ENCODE results near the gene HRK.

HRK gene

DNA sequence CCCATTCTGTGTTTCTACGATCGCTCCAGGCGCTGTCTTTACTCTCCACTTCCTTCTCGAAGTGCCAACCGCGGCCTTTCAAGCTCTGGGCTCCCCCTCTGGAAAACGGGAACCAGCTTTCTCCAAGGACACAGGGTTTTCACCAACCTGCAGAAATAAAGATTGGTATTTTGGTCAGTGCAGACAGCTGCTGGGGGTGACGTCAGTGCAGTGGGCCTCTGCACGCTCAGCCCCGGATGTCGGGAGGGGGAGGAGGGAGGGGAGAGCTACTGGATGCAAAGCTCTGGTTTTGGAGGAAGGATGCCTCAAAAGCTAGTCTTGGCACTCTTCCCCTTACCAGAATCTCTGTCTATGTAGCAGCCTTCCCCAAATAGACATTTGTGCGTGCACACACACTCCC, 19.9 kb downstream of the HRK start:
- peak overlapping the region; percentile 68 for H3K4me2 ChIP-seq (ENCODE audit: low read length)
- no peaks in the 10 kb centered on the region for H3K9me3 ChIP-seq (replicated peaks; ENCODE audit: low read length)
- H3K36me3 ChIP-seq (ENCODE audit: insufficient read depth, low read length), result no peaks in the 10 kb centered on the region
- peaks cover 15% of the 10 kb centered on the region for H3K27me3 ChIP-seq (ENCODE audit: control insufficient read depth, insufficient read depth, low read length)
- H3K4me1 ChIP-seq (ENCODE audit: control insufficient read depth, insufficient read depth, low read length), result peaks cover 35% of the 10 kb centered on the region
- H3K4me3 ChIP-seq (ENCODE audit: low read length), result no peak overlapping the region
- H3K9ac ChIP-seq (ENCODE audit: low read depth, low read length), result peak overlapping the region; percentile 49

- H3K4me3 ChIP-seq (ENCODE audit: low read length), result no peak overlapping the region
- peaks cover 15% of the 10 kb centered on the region for H3K27me3 ChIP-seq (ENCODE audit: control insufficient read depth, insufficient read depth, low read length)
- no peak overlapping the region for H3K9ac ChIP-seq (ENCODE audit: low read depth, low read length)
- H3K4me1 ChIP-seq (ENCODE audit: control insufficient read depth, insufficient read depth, low read length), result peaks cover 35% of the 10 kb centered on the region
- no peaks in the 10 kb centered on the region for H3K36me3 ChIP-seq (ENCODE audit: insufficient read depth, low read length)
- no peak overlapping the region for H3K4me2 ChIP-seq (ENCODE audit: low read length)
- no peaks in the 10 kb centered on the region for H3K9me3 ChIP-seq (replicated peaks; ENCODE audit: low read length)
Observed at GRCh38 chr12:116860263-116860662, 21.0 kb downstream of the HRK start.

DNA sequence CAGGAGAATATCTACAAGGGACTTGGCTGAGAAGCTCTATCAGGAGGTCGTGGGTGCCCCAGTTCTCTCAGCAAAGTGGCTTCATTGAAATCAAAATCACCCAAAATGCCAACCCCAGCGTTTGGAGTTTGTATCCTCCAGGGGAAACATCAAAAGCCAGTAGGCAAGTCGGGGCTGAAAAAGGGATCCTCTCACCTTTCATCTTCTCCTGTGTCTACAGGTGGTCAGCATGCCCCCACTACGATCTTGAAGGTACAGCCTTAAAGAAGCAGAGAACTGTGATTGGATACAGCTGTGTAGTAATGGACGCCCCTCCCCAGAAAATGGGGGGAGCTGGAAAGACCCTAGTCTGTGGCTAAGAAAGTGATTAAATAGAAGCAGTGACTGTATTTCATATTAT, 22.2 kb downstream of the HRK start:
- Histone ChIP-seq H3K27me3 (ENCODE audit: control insufficient read depth, insufficient read depth, low read length) (peaks cover 18% of the 10 kb centered on the region), H3K4me3 (ENCODE audit: low read length) (no peak overlapping the region), H3K36me3 (ENCODE audit: insufficient read depth, low read length) (no peaks in the 10 kb centered on the region), H3K9me3 (replicated peaks; ENCODE audit: low read length) (no peaks in the 10 kb centered on the region), H3K9ac (ENCODE audit: low read depth, low read length) (no peak overlapping the region), H3K4me1 (ENCODE audit: control insufficient read depth, insufficient read depth, low read length) (peaks cover 24% of the 10 kb centered on the region), H3K4me2 (ENCODE audit: low read length) (no peak overlapping the region)

DNA sequence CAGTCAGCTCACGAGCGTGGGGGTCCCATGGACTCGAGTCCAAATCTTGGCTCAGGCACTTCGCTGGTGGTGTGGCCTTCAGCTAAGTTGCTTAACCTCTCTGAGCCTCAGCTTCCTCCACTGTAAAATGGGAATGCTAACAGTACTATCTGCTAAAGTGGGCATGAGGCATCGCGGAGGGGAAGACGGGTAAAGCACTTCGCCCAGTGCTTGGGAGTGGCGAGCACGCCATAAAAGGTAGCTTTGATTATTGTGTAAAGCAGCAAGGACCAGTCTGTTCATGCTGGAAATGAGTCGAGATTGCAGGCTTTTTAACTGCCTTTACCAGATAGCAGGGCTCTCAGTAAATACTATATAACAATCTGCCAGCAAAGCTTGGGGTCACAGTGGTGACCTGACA, 24.5 kb downstream of the HRK start:
- H3K27me3 ChIP-seq (ENCODE audit: control insufficient read depth, insufficient read depth, low read length), result peaks cover 34% of the 10 kb centered on the region
- H3K36me3 ChIP-seq (ENCODE audit: insufficient read depth, low read length), result no peaks in the 10 kb centered on the region
- H3K9me3 ChIP-seq (replicated peaks; ENCODE audit: low read length), result no peaks in the 10 kb centered on the region
- H3K4me3 ChIP-seq (ENCODE audit: low read length), result no peak overlapping the region
- H3K9ac ChIP-seq (ENCODE audit: low read depth, low read length), result no peak overlapping the region
- no peak overlapping the region for H3K4me2 ChIP-seq (ENCODE audit: low read length)
- peaks cover 14% of the 10 kb centered on the region for H3K4me1 ChIP-seq (ENCODE audit: control insufficient read depth, insufficient read depth, low read length)

- peaks cover 7% of the 10 kb centered on the region for H3K4me1 ChIP-seq (ENCODE audit: control insufficient read depth, insufficient read depth, low read length)
- no peak overlapping the region for H3K9ac ChIP-seq (ENCODE audit: low read depth, low read length)
- no peak overlapping the region for H3K4me3 ChIP-seq (ENCODE audit: low read length)
- peaks cover 34% of the 10 kb centered on the region for H3K27me3 ChIP-seq (ENCODE audit: control insufficient read depth, insufficient read depth, low read length)
- no peaks in the 10 kb centered on the region for H3K9me3 ChIP-seq (replicated peaks; ENCODE audit: low read length)
- no peak overlapping the region for H3K4me2 ChIP-seq (ENCODE audit: low read length)
- no peaks in the 10 kb centered on the region for H3K36me3 ChIP-seq (ENCODE audit: insufficient read depth, low read length)
Observed at GRCh38 chr12:116855744-116856470, 25.3 kb downstream of the HRK start.

- Histone ChIP-seq H3K36me3 (ENCODE audit: insufficient read depth, low read length) (no peaks in the 10 kb centered on the region), H3K4me2 (ENCODE audit: low read length) (no peak overlapping the region), H3K4me1 (ENCODE audit: control insufficient read depth, insufficient read depth, low read length) (no peaks in the 10 kb centered on the region), H3K9ac (ENCODE audit: low read depth, low read length) (no peak overlapping the region), H3K4me3 (ENCODE audit: low read length) (no peak overlapping the region), H3K9me3 (replicated peaks; ENCODE audit: low read length) (no peaks in the 10 kb centered on the region), H3K27me3 (ENCODE audit: control insufficient read depth, insufficient read depth, low read length) (peaks cover 24% of the 10 kb centered on the region)
Observed at GRCh38 chr12:116853507-116853906, 27.7 kb downstream of the HRK start.

- no peak overlapping the region for H3K4me2 ChIP-seq (ENCODE audit: low read length)
- no peak overlapping the region for H3K4me3 ChIP-seq (ENCODE audit: low read length)
- no peak overlapping the region for H3K9ac ChIP-seq (ENCODE audit: low read depth, low read length)
- H3K36me3 ChIP-seq (ENCODE audit: insufficient read depth, low read length), result no peaks in the 10 kb centered on the region
- no peaks in the 10 kb centered on the region for H3K4me1 ChIP-seq (ENCODE audit: control insufficient read depth, insufficient read depth, low read length)
- H3K9me3 ChIP-seq (replicated peaks; ENCODE audit: low read length), result no peaks in the 10 kb centered on the region
- H3K27me3 ChIP-seq (ENCODE audit: control insufficient read depth, insufficient read depth, low read length), result peaks cover 24% of the 10 kb centered on the region
Observed at GRCh38 chr12:116852303-116852702, 28.9 kb downstream of the HRK start.

GRCh38 chr12:116849216-116849615, 32.0 kb downstream of the HRK start:
- Histone ChIP-seq H3K4me2 (ENCODE audit: low read length) (no peak overlapping the region), H3K36me3 (ENCODE audit: insufficient read depth, low read length) (no peaks in the 10 kb centered on the region), H3K4me1 (ENCODE audit: control insufficient read depth, insufficient read depth, low read length) (no peaks in the 10 kb centered on the region), H3K27me3 (ENCODE audit: control insufficient read depth, insufficient read depth, low read length) (peaks cover 17% of the 10 kb centered on the region), H3K9me3 (replicated peaks; ENCODE audit: low read length) (no peaks in the 10 kb centered on the region), H3K4me3 (ENCODE audit: low read length) (no peak overlapping the region), H3K9ac (ENCODE audit: low read depth, low read length) (no peak overlapping the region)

DNA sequence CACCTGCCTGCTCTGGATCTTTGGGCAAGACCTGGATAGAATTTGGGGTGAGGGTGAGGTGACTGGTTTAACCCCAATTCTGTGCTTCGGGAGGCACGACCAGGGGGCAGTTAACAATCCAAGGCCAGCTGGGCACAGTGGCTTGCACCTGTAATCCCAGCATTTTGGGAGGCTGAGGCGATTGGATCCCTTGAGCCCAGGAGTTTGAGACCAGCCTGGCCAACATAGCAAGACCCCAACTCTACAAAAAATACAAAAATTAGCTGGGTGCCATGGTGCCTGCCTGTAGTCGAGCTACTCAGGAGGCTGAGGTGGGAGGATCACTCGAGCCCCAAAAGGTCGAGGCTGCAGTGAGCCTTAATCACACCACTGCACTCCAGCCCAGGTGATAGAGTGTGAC, 38.2 kb downstream of the HRK start:
- no peak overlapping the region for H3K9ac ChIP-seq (ENCODE audit: low read depth, low read length)
- H3K27me3 ChIP-seq (ENCODE audit: control insufficient read depth, insufficient read depth, low read length), result no peaks in the 10 kb centered on the region
- H3K4me1 ChIP-seq (ENCODE audit: control insufficient read depth, insufficient read depth, low read length), result no peaks in the 10 kb centered on the region
- H3K4me2 ChIP-seq (ENCODE audit: low read length), result no peak overlapping the region
- H3K36me3 ChIP-seq (ENCODE audit: insufficient read depth, low read length), result no peaks in the 10 kb centered on the region
- no peak overlapping the region for H3K4me3 ChIP-seq (ENCODE audit: low read length)
- no peaks in the 10 kb centered on the region for H3K9me3 ChIP-seq (replicated peaks; ENCODE audit: low read length)

DNA sequence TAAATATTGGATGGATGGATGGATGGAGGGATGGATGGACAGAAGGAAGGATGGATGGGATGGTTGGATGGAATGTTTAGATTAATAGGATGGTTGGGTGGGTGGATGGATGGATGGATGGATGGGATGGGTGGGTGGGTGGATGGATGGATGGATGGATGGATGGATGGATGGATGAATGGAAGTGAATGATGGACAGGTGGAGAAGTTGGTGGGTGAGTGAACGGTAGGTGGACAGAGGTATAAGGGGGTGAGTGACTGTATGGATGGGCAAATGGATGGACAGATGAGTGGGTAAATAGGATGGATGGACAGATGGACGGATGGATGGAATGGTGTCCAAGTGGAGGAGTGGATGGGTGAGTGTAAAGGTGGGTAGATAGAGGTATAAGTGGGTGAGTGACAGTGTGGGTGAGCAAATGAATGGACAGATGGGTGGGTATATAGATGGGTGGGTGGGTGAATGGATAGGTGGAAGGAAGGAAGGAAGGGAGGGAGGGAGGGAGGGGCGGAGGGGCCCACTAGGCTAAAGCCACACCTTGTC, 41.9 kb downstream of the HRK start:
- Histone ChIP-seq H3K9ac (ENCODE audit: low read depth, low read length) (no peak overlapping the region), H3K4me3 (ENCODE audit: low read length) (no peak overlapping the region), H3K4me1 (ENCODE audit: control insufficient read depth, insufficient read depth, low read length) (no peaks in the 10 kb centered on the region), H3K36me3 (ENCODE audit: insufficient read depth, low read length) (no peaks in the 10 kb centered on the region), H3K27me3 (ENCODE audit: control insufficient read depth, insufficient read depth, low read length) (no peaks in the 10 kb centered on the region), H3K9me3 (replicated peaks; ENCODE audit: low read length) (no peaks in the 10 kb centered on the region), H3K4me2 (ENCODE audit: low read length) (no peak overlapping the region)

- no peaks in the 10 kb centered on the region for H3K27me3 ChIP-seq (ENCODE audit: control insufficient read depth, insufficient read depth, low read length)
- H3K4me3 ChIP-seq (ENCODE audit: low read length), result no peak overlapping the region
Observed at GRCh38 chr12:116838365-116838764, 42.9 kb downstream of the HRK start.

DNA sequence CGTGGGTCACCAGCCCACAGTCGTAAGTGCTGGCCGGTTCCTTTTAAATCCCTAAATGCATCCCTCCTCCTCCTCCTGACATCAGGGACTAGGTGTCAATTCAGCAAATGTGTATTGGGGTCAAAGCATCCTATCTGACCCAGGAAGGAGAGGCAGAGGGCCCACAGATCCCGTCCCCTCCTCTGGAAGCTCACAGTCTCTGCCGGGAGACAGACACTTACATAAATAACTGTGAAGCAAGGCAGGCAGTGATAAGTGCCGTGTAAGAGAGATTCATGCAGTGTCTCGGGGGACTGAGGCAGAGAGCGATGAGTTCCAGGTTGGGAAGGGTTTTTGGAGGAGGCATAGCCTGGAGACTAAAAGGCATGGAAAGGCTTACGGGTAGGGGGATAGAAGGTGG, 44.1 kb downstream of the HRK start:
- H3K27me3 ChIP-seq (ENCODE audit: control insufficient read depth, insufficient read depth, low read length), result no peaks in the 10 kb centered on the region
- H3K36me3 ChIP-seq (ENCODE audit: insufficient read depth, low read length), result no peaks in the 10 kb centered on the region
- no peak overlapping the region for H3K9ac ChIP-seq (ENCODE audit: low read depth, low read length)
- H3K4me1 ChIP-seq (ENCODE audit: control insufficient read depth, insufficient read depth, low read length), result no peaks in the 10 kb centered on the region
- H3K4me3 ChIP-seq (ENCODE audit: low read length), result no peak overlapping the region
- no peak overlapping the region for H3K4me2 ChIP-seq (ENCODE audit: low read length)
- H3K9me3 ChIP-seq (replicated peaks; ENCODE audit: low read length), result no peaks in the 10 kb centered on the region

More at GRCh38 chr12:116838365-116838764, 42.9 kb downstream of the HRK start:
- Histone ChIP-seq H3K9ac (ENCODE audit: low read depth, low read length) (no peak overlapping the region), H3K9me3 (replicated peaks; ENCODE audit: low read length) (no peaks in the 10 kb centered on the region), H3K4me1 (ENCODE audit: control insufficient read depth, insufficient read depth, low read length) (no peaks in the 10 kb centered on the region), H3K4me2 (ENCODE audit: low read length) (no peak overlapping the region), H3K36me3 (ENCODE audit: insufficient read depth, low read length) (no peaks in the 10 kb centered on the region)

All from skeletal muscle satellite cell (primary cell).